GM23338 (cell line): Measurements from ENCODE around the gene SAPCD1. TPM values are rescaled to one million over a fixed set of nuclear protein-coding genes. Genes with fewer than 3 reads are reported as not detected.

Experiments used
- ATAC-seq: fragments of 200-7000 bp; cut with Tn5 transposase; 3 replicates; pipeline ENCODE4 v1.9.1; 2020
- DNase-seq: peaks from one replicate; pipeline ENCODE4 v3.0.0-alpha.2; 2015; ENCODE audit warnings: low spot score
- H2AFZ ChIP-seq: fragments of 200-600 bp; sonication (generic); 2 replicates; pipeline ENCODE4 v1.8.0; 2016; ENCODE audit warnings: antibody characterized with exemption, mild to moderate bottlenecking, moderate library complexity
- H3F3A ChIP-seq: fragments of 200-600 bp; sonication (generic); replicated peaks from 2 replicates; pipeline ENCODE4 v1.8.0; 2017; ENCODE audit warnings: antibody characterized with exemption, mixed run types, low read depth
- H3K27ac ChIP-seq: fragments of 200-600 bp; sonication (generic); 2 replicates; pipeline ENCODE4 v1.6.1; 2016; ENCODE audit warnings: low read depth
- H3K27me3 ChIP-seq: fragments of 200-600 bp; sonication (generic); 2 replicates; pipeline ENCODE4 v1.8.0; 2016; ENCODE audit warnings: mild to moderate bottlenecking, mixed run types, moderate library complexity; ENCODE audit not compliant: insufficient read depth
- H3K36me3 ChIP-seq: fragments of 200-600 bp; sonication (generic); 2 replicates; pipeline ENCODE4 v1.8.0; 2016; ENCODE audit warnings: mild to moderate bottlenecking; ENCODE audit not compliant: insufficient read depth
- H3K4me1 ChIP-seq: fragments of 200-600 bp; sonication (generic); 2 replicates; pipeline ENCODE4 v1.8.0; 2016; ENCODE audit warnings: mild to moderate bottlenecking, moderate library complexity; ENCODE audit not compliant: insufficient read depth
- H3K4me2 ChIP-seq: fragments of 200-600 bp; sonication (generic); 2 replicates; pipeline ENCODE4 v1.7.1; 2017; ENCODE audit warnings: mixed run types
- H3K4me3 ChIP-seq: fragments of 200-600 bp; sonication (generic); 2 replicates; pipeline ENCODE4 v1.6.1; 2016; ENCODE audit warnings: mixed run types
- H3K79me2 ChIP-seq: fragments of 200-600 bp; sonication (generic); replicated peaks from 2 replicates; pipeline ENCODE4 v1.8.0; 2017; ENCODE audit warnings: mild to moderate bottlenecking; ENCODE audit not compliant: insufficient read depth
- H3K9me2 ChIP-seq: fragments of 200-600 bp; sonication (generic); 2 replicates; pipeline ENCODE4 v1.8.0; 2017; ENCODE audit not compliant: insufficient read depth
- H4K20me1 ChIP-seq: fragments of 200-600 bp; sonication (generic); replicated peaks from 2 replicates; pipeline ENCODE4 v1.8.0; 2017; ENCODE audit warnings: mild to moderate bottlenecking; ENCODE audit not compliant: insufficient read depth
- H3K27ac Mint-ChIP-seq: 2 replicates; pipeline ENCODE4 v1.8.0; 2020; ENCODE audit warnings: inconsistent platforms, mild to moderate bottlenecking, moderate library complexity, mixed read lengths
- H3K27me3 Mint-ChIP-seq: 3 replicates; pipeline ENCODE4 v1.8.0; 2022; ENCODE audit warnings: low read depth, mild to moderate bottlenecking, moderate library complexity, mixed read lengths, inconsistent platforms; ENCODE audit not compliant: insufficient read depth, poor library complexity
- H3K36me3 Mint-ChIP-seq: 3 replicates; pipeline ENCODE4 v1.8.0; 2021; ENCODE audit warnings: low read depth, mild to moderate bottlenecking, inconsistent platforms, moderate library complexity, mixed read lengths
- H3K4me1 Mint-ChIP-seq: 3 replicates; pipeline ENCODE4 v1.8.0; 2020; ENCODE audit warnings: mild to moderate bottlenecking, inconsistent platforms, mixed read lengths
- H3K4me3 Mint-ChIP-seq: 3 replicates; pipeline ENCODE4 v1.8.0; 2021; ENCODE audit warnings: moderate library complexity, mild to moderate bottlenecking, inconsistent platforms, mixed read lengths
- H3K9me3 Mint-ChIP-seq: 3 replicates; pipeline ENCODE4 v1.8.0; 2020; ENCODE audit warnings: moderate library complexity, mild to moderate bottlenecking, inconsistent platforms, mixed read lengths
- EZH2 ChIP-seq: fragments of 200-600 bp; sonication (generic); IDR thresholded peaks from one replicate; pipeline ENCODE4 v1.8.0; 2017; ENCODE audit warnings: antibody characterized with exemption, mild to moderate bottlenecking, low read depth; ENCODE audit not compliant: unreplicated experiment
- EZH2phosphoT487 ChIP-seq: fragments of 200-600 bp; sonication (generic); IDR thresholded peaks from one replicate; pipeline ENCODE4 v1.8.1; 2018; ENCODE audit warnings: antibody characterized with exemption; ENCODE audit not compliant: unreplicated experiment
- JUNB ChIP-seq: IDR thresholded peaks from one replicate; pipeline ENCODE4 v1.6.1; 2016; ENCODE audit warnings: antibody characterized with exemption; ENCODE audit not compliant: unreplicated experiment
- STAT1 ChIP-seq: IDR thresholded peaks from one replicate; pipeline ENCODE4 v1.6.1; 2016; ENCODE audit warnings: antibody characterized with exemption; ENCODE audit not compliant: unreplicated experiment
- ZNF114 ChIP-seq: fragments of 250-450 bp; sonication (Bioruptor Pico); IDR thresholded peaks from 2 replicates; pipeline ENCODE4 v1.5.0; 2020; ENCODE audit warnings: mild to moderate bottlenecking, moderate library complexity
- ZNF331 ChIP-seq: fragments of 250-450 bp; sonication (Bioruptor Pico); IDR thresholded peaks from 2 replicates; pipeline ENCODE4 v1.5.0; 2020; ENCODE audit warnings: low read depth, mild to moderate bottlenecking, moderate library complexity
- polyA plus RNA-seq: library from polyadenylated mRNA; unstranded; fragments of >200 nt; fragmentation: Nextera tagmentation; extraction: Ambion mirVana; gene quantifications from 2 replicates; pipeline ENCODE4 v1.2.1, GENCODE V29; 2016
- total RNA-seq: library from RNA; depleted of rRNA; stranded (reverse); fragments of >200 nt; shearing (Covaris generic); gene quantifications from 2 replicates; pipeline ENCODE4 v1.2.3, GENCODE V29; 2014
- TF ChIP-seq, protein P1 (sequence below): IDR thresholded peaks from one replicate; pipeline ENCODE4 v1.6.1; 2018; ENCODE audit warnings: antibody characterized with exemption; ENCODE audit not compliant: unreplicated experiment
- TF ChIP-seq, protein P2 (sequence below): IDR thresholded peaks from 2 replicates; pipeline ENCODE4 v1.6.1; 2016; ENCODE audit warnings: antibody characterized with exemption
- TF ChIP-seq, protein P3 (sequence below), 2 experiments: fragments of 200-600 bp in 1 of 2; sonication (generic) in 1 of 2; conservative IDR thresholded peaks; 2 replicates each; pipeline versions ENCODE4 v1.5.1 to v1.6.1; 2016 to 2017; ENCODE audit warnings: antibody characterized with exemption in 2 of 2, low read depth in 2 of 2, mild to moderate bottlenecking in 2 of 2, moderate library complexity in 1 of 2
- TF ChIP-seq, protein P4 (sequence below): fragments of 250-450 bp; sonication (Bioruptor Pico); IDR thresholded peaks from 2 replicates; pipeline ENCODE4 v1.5.0; 2020; ENCODE audit warnings: mild to moderate bottlenecking, moderate library complexity

Gene SAPCD1
- total and polyA plus RNA-seq, 2 experiments from 2014 or later, result 3.9 to 5.0 TPM

DNA sequence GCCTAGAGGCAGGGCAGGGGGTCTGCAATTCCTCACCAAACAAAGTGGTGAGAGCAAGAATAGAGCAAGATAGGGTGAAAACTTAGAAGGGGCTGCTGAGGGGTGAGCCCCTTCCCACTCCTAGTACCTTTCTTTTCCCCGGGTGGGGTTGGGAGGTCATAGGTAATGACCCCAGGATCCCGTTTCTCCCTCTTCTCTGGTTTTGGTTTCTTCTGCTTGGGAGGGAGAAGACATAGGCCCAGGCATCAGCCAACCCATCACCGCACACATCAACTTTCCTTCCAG, 29.6 kb downstream of the SAPCD1 start:
- Mint-ChIP-seq H3K4me3 (no peak overlapping the region), H3K27ac (no peak overlapping the region), H3K27me3 (peaks cover 15% of the 10 kb centered on the region), H3K36me3 (peaks cover 47% of the 10 kb centered on the region), H3K4me1 (peaks cover 9% of the 10 kb centered on the region), H3K9me3 (no peaks in the 10 kb centered on the region)
- H3K79me2 ChIP-seq, result peaks cover 22% of the 10 kb centered on the region
- H3K9me2 ChIP-seq, result no peaks in the 10 kb centered on the region
- ATAC-seq (no peak), DNase-seq (no peak)
- no peak overlapping the region for H2AFZ ChIP-seq
- peaks cover 19% of the 10 kb centered on the region for H3F3A ChIP-seq
- TF ChIP-seq EZH2phosphoT487 (no peak), ZNF331 (no peak), ZNF114 (no peak), STAT1 (no peak), JUNB (no peak), EZH2 (no peak)
- TF ChIP-seq, protein P1, sequence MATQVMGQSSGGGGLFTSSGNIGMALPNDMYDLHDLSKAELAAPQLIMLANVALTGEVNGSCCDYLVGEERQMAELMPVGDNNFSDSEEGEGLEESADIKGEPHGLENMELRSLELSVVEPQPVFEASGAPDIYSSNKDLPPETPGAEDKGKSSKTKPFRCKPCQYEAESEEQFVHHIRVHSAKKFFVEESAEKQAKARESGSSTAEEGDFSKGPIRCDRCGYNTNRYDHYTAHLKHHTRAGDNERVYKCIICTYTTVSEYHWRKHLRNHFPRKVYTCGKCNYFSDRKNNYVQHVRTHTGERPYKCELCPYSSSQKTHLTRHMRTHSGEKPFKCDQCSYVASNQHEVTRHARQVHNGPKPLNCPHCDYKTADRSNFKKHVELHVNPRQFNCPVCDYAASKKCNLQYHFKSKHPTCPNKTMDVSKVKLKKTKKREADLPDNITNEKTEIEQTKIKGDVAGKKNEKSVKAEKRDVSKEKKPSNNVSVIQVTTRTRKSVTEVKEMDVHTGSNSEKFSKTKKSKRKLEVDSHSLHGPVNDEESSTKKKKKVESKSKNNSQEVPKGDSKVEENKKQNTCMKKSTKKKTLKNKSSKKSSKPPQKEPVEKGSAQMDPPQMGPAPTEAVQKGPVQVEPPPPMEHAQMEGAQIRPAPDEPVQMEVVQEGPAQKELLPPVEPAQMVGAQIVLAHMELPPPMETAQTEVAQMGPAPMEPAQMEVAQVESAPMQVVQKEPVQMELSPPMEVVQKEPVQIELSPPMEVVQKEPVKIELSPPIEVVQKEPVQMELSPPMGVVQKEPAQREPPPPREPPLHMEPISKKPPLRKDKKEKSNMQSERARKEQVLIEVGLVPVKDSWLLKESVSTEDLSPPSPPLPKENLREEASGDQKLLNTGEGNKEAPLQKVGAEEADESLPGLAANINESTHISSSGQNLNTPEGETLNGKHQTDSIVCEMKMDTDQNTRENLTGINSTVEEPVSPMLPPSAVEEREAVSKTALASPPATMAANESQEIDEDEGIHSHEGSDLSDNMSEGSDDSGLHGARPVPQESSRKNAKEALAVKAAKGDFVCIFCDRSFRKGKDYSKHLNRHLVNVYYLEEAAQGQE, result no peak
- TF ChIP-seq, protein P2, sequence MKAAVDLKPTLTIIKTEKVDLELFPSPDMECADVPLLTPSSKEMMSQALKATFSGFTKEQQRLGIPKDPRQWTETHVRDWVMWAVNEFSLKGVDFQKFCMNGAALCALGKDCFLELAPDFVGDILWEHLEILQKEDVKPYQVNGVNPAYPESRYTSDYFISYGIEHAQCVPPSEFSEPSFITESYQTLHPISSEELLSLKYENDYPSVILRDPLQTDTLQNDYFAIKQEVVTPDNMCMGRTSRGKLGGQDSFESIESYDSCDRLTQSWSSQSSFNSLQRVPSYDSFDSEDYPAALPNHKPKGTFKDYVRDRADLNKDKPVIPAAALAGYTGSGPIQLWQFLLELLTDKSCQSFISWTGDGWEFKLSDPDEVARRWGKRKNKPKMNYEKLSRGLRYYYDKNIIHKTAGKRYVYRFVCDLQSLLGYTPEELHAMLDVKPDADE, result no peak
- TF ChIP-seq, protein P3, sequence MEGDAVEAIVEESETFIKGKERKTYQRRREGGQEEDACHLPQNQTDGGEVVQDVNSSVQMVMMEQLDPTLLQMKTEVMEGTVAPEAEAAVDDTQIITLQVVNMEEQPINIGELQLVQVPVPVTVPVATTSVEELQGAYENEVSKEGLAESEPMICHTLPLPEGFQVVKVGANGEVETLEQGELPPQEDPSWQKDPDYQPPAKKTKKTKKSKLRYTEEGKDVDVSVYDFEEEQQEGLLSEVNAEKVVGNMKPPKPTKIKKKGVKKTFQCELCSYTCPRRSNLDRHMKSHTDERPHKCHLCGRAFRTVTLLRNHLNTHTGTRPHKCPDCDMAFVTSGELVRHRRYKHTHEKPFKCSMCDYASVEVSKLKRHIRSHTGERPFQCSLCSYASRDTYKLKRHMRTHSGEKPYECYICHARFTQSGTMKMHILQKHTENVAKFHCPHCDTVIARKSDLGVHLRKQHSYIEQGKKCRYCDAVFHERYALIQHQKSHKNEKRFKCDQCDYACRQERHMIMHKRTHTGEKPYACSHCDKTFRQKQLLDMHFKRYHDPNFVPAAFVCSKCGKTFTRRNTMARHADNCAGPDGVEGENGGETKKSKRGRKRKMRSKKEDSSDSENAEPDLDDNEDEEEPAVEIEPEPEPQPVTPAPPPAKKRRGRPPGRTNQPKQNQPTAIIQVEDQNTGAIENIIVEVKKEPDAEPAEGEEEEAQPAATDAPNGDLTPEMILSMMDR (conservative IDR thresholded peaks at IDR 0.05; ENCODE audit: low read depth in 2 of 2), result no peak
- TF ChIP-seq, protein P4, sequence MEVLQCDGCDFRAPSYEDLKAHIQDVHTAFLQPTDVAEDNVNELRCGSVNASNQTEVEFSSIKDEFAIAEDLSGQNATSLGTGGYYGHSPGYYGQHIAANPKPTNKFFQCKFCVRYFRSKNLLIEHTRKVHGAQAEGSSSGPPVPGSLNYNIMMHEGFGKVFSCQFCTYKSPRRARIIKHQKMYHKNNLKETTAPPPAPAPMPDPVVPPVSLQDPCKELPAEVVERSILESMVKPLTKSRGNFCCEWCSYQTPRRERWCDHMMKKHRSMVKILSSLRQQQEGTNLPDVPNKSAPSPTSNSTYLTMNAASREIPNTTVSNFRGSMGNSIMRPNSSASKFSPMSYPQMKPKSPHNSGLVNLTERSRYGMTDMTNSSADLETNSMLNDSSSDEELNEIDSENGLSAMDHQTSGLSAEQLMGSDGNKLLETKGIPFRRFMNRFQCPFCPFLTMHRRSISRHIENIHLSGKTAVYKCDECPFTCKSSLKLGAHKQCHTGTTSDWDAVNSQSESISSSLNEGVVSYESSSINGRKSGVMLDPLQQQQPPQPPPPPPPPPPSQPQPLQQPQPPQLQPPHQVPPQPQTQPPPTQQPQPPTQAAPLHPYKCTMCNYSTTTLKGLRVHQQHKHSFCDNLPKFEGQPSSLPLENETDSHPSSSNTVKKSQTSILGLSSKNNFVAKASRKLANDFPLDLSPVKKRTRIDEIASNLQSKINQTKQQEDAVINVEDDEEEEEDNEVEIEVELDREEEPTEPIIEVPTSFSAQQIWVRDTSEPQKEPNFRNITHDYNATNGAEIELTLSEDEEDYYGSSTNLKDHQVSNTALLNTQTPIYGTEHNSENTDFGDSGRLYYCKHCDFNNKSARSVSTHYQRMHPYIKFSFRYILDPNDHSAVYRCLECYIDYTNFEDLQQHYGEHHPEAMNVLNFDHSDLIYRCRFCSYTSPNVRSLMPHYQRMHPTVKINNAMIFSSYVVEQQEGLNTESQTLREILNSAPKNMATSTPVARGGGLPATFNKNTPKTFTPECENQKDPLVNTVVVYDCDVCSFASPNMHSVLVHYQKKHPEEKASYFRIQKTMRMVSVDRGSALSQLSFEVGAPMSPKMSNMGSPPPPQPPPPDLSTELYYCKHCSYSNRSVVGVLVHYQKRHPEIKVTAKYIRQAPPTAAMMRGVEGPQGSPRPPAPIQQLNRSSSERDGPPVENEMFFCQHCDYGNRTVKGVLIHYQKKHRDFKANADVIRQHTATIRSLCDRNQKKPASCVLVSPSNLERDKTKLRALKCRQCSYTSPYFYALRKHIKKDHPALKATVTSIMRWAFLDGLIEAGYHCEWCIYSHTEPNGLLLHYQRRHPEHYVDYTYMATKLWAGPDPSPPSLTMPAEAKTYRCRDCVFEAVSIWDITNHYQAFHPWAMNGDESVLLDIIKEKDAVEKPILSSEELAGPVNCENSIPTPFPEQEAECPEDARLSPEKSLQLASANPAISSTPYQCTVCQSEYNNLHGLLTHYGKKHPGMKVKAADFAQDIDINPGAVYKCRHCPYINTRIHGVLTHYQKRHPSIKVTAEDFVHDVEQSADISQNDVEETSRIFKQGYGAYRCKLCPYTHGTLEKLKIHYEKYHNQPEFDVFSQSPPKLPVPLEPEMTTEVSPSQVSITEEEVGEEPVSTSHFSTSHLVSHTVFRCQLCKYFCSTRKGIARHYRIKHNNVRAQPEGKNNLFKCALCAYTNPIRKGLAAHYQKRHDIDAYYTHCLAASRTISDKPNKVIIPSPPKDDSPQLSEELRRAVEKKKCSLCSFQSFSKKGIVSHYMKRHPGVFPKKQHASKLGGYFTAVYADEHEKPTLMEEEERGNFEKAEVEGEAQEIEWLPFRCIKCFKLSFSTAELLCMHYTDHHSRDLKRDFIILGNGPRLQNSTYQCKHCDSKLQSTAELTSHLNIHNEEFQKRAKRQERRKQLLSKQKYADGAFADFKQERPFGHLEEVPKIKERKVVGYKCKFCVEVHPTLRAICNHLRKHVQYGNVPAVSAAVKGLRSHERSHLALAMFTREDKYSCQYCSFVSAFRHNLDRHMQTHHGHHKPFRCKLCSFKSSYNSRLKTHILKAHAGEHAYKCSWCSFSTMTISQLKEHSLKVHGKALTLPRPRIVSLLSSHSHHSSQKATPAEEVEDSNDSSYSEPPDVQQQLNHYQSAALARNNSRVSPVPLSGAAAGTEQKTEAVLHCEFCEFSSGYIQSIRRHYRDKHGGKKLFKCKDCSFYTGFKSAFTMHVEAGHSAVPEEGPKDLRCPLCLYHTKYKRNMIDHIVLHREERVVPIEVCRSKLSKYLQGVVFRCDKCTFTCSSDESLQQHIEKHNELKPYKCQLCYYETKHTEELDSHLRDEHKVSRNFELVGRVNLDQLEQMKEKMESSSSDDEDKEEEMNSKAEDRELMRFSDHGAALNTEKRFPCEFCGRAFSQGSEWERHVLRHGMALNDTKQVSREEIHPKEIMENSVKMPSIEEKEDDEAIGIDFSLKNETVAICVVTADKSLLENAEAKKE, result no peak
- no peaks in the 10 kb centered on the region; the same call in 1 of the 2 replicates for H3K4me1 ChIP-seq
- no peak overlapping the region for H3K4me2 ChIP-seq
- no peak overlapping the region for H3K4me3 ChIP-seq
- H3K27ac ChIP-seq, result no peak overlapping the region
- H4K20me1 ChIP-seq, result peaks cover 5% of the 10 kb centered on the region; the same call in 1 of the 2 replicates
- peaks cover 17% of the 10 kb centered on the region for H3K36me3 ChIP-seq
- no peaks in the 10 kb centered on the region for H3K27me3 ChIP-seq
